Nephron (organoid): ENCODE measurements around the gene ZNF503.

Source experiments
- H3K27ac Mint-ChIP-seq, 3 experiments: 2 replicates each; pipeline ENCODE4 v1.8.0; 2020; ENCODE audit warnings: mixed read lengths in 3 of 3, mild to moderate bottlenecking in 2 of 3, moderate library complexity in 1 of 3
- H3K27me3 Mint-ChIP-seq: 2 replicates; pipeline ENCODE4 v1.8.0; 2021; ENCODE audit warnings: low read depth, mild to moderate bottlenecking, moderate library complexity, mixed read lengths
- H3K36me3 Mint-ChIP-seq: 2 replicates; pipeline ENCODE4 v1.8.0; 2020; ENCODE audit warnings: low read depth, mixed read lengths
- H3K4me1 Mint-ChIP-seq: 2 replicates; pipeline ENCODE4 v1.8.0; 2020; ENCODE audit warnings: mixed read lengths
- H3K4me3 Mint-ChIP-seq, 3 experiments: 2 replicates each; pipeline ENCODE4 v1.8.0; 2020; ENCODE audit warnings: mild to moderate bottlenecking in 3 of 3, mixed read lengths in 3 of 3, moderate library complexity in 2 of 3
- H3K9me3 Mint-ChIP-seq: 2 replicates; pipeline ENCODE4 v1.8.0; 2020; ENCODE audit warnings: mixed read lengths
- CTCF ChIP-seq, 3 experiments: fragments of 200-600 bp; sonication (generic); IDR thresholded peaks; one replicate each; pipeline ENCODE4 v1.5.0; 2021; ENCODE audit warnings: antibody characterized with exemption in 3 of 3; ENCODE audit not compliant: unreplicated experiment in 3 of 3

ZNF503 gene

GRCh38 chr10:75386128-75386527 lies 15.4 kb downstream of the ZNF503 start:
- H3K4me3 Mint-ChIP-seq = no peak overlapping the region
- no peaks in the 10 kb centered on the region for H3K4me1 Mint-ChIP-seq
- no peak for TF ChIP-seq CTCF (IDR thresholded peaks at IDR 0.05; ENCODE audit: unreplicated experiment in 3 of 3)
- peaks cover 18% of the 10 kb centered on the region for H3K36me3 Mint-ChIP-seq
- peaks cover 16% of the 10 kb centered on the region for H3K9me3 Mint-ChIP-seq
- peaks cover 46% of the 10 kb centered on the region for H3K27me3 Mint-ChIP-seq
- no peak overlapping the region for H3K27ac Mint-ChIP-seq

- no peaks in the 10 kb centered on the region for H3K9me3 Mint-ChIP-seq
- peaks cover 40% of the 10 kb centered on the region for H3K27me3 Mint-ChIP-seq
- no peaks in the 10 kb centered on the region for H3K36me3 Mint-ChIP-seq
- no peak overlapping the region for H3K4me3 Mint-ChIP-seq
- TF ChIP-seq CTCF (IDR thresholded peaks at IDR 0.05; ENCODE audit: unreplicated experiment in 3 of 3) = no peak
- H3K27ac Mint-ChIP-seq = no peak overlapping the region
- H3K4me1 Mint-ChIP-seq = peaks cover 4% of the 10 kb centered on the region
Measured at GRCh38 chr10:75379817-75380216, 21.7 kb downstream of the ZNF503 start.

- peaks cover 40% of the 10 kb centered on the region for H3K27me3 Mint-ChIP-seq
- no peak overlapping the region for H3K4me3 Mint-ChIP-seq
- TF ChIP-seq CTCF (IDR thresholded peaks at IDR 0.05; ENCODE audit: unreplicated experiment in 3 of 3) = no peak
- H3K4me1 Mint-ChIP-seq = peaks cover 4% of the 10 kb centered on the region
- no peaks in the 10 kb centered on the region for H3K9me3 Mint-ChIP-seq
- H3K36me3 Mint-ChIP-seq = no peaks in the 10 kb centered on the region
- H3K27ac Mint-ChIP-seq = no peak overlapping the region
Measured at GRCh38 chr10:75379212-75379724, 22.3 kb downstream of the ZNF503 start.

- Mint-ChIP-seq H3K4me3 (no peak overlapping the region), H3K27me3 (peaks cover 44% of the 10 kb centered on the region)
Measured at GRCh38 chr10:75378379-75378778, 23.2 kb downstream of the ZNF503 start.

GRCh38 chr10:75377869-75378268 lies 23.7 kb downstream of the ZNF503 start:
- no peak for TF ChIP-seq CTCF (IDR thresholded peaks at IDR 0.05; ENCODE audit: unreplicated experiment in 3 of 3)
- H3K27me3 Mint-ChIP-seq = peaks cover 45% of the 10 kb centered on the region
- peaks cover 4% of the 10 kb centered on the region for H3K4me1 Mint-ChIP-seq
- no peaks in the 10 kb centered on the region for H3K36me3 Mint-ChIP-seq
- H3K4me3 Mint-ChIP-seq = no peak overlapping the region
- H3K9me3 Mint-ChIP-seq = no peaks in the 10 kb centered on the region
- no peak overlapping the region for H3K27ac Mint-ChIP-seq

More at GRCh38 chr10:75378379-75378778, 23.2 kb downstream of the ZNF503 start:
- no peak for TF ChIP-seq CTCF (IDR thresholded peaks at IDR 0.05; ENCODE audit: unreplicated experiment in 3 of 3)
- peaks cover 4% of the 10 kb centered on the region for H3K4me1 Mint-ChIP-seq
- no peak overlapping the region for H3K27ac Mint-ChIP-seq
- no peaks in the 10 kb centered on the region for H3K36me3 Mint-ChIP-seq
- H3K9me3 Mint-ChIP-seq = no peaks in the 10 kb centered on the region

- H3K4me1 Mint-ChIP-seq = peaks cover 4% of the 10 kb centered on the region
- no peak overlapping the region for H3K4me3 Mint-ChIP-seq
- no peaks in the 10 kb centered on the region for H3K36me3 Mint-ChIP-seq
- H3K9me3 Mint-ChIP-seq = no peaks in the 10 kb centered on the region
- no peak overlapping the region for H3K27ac Mint-ChIP-seq
- no peak for TF ChIP-seq CTCF (IDR thresholded peaks at IDR 0.05; ENCODE audit: unreplicated experiment in 3 of 3)
- H3K27me3 Mint-ChIP-seq = peaks cover 59% of the 10 kb centered on the region
Measured at GRCh38 chr10:75375838-75376237, 25.7 kb downstream of the ZNF503 start.
